HT-29 (cell line): ENCODE measurements around the gene FOXI1. TPM values are rescaled to one million over a fixed set of nuclear protein-coding genes. Genes with fewer than 3 reads are reported as not detected.

Source experiments
- DNase-seq: peaks from one replicate; pipeline ENCODE4 v3.0.0-alpha.2; 2015; ENCODE audit warnings: low spot score
- total RNA-seq: library from RNA; depleted of rRNA; stranded (reverse); fragments of >200 nt; shearing (Covaris generic); gene quantifications from 2 replicates; pipeline ENCODE4 v1.2.3, GENCODE V29; 2014; rRNA removed

FOXI1 gene
- total RNA-seq = not detected in 2 replicates

DNA sequence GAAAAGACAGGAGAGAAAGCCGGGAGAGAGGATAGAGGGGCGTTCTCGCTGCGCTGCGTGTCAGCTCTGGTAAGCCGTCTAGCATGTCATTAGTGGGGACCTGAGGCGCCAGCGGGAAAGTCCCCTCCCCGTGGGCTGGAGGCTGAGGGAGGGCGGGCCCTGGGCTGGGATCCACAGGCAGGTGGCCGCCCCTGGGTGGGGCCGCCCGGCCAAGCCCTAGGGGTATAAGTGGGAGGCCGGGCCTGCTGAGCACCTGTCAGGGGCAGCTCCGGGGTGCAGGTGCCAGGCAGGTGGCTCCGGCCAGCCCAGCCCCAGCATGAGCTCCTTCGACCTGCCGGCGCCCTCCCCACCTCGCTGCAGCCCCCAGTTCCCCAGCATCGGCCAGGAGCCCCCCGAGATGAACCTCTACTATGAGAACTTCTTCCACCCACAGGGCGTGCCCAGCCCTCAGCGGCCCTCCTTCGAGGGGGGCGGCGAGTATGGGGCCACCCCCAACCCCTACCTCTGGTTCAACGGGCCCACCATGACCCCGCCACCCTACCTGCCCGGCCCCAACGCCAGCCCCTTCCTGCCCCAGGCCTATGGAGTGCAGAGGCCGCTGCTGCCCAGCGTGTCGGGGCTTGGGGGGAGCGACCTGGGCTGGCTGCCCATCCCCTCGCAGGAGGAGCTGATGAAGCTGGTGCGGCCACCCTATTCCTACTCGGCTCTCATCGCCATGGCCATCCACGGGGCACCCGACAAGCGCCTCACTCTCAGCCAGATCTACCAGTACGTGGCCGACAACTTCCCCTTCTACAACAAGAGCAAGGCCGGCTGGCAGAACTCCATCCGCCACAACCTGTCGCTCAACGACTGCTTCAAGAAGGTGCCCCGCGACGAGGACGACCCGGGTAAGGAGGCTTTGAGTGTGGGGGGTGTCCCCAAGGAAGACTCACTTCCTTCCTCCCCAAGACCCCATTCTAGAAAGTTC lies at the start of gene FOXI1:
FOXI1 (plus strand) TSS at position 256 of the 970 bp plus-strand sequence; CDS start at position 317, 61 bp downstream.
- no peak for DNase-seq

DNA sequence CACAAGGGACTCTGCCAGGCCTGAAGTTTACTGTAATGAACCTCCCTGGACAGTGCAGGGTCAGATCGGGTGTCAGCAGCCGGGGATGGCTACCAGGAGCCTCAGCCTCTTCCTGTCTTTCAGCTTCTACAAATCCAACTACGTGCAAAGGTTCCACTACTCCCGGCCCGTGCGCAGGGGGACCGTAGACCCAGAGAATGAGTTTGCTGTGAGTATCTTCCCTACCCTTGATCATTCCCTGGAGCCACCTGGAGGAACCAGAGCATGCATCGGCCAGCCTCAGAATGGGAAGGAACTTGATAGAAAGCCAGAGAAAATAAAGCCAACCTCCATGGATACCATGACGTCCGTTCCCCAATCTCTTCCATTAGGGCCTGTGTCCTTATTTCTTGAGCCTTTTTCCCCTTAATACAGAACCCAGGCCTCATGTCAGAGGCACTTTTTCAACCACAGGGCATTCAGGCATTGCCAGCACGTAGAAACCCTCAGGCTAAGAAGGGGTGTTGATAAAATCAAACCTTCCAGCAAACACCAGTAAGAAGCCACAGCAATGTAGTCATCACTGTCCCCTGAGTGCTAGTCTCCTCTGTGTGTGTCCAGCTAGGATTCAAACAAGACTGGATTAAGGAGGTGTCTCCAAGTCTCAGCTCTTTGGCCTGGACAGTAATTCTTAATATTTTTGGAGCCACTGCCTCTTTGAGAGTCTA lies 49.0 kb upstream of the FOXI1 start:
- DNase-seq = no peak

GRCh38 chr5:170057311-170057710 lies 48.4 kb upstream of the FOXI1 start:
- DNase-seq = no peak

GRCh38 chr5:170059221-170059620 lies 46.5 kb upstream of the FOXI1 start:
- DNase-seq = no peak

- DNase-seq = no peak
These were observed 38.5 kb upstream of the FOXI1 start for GRCh38 chr5:170067152-170067551.

- DNase-seq = no peak
These were observed 38.0 kb upstream of the FOXI1 start for GRCh38 chr5:170067574-170068170.

GRCh38 chr5:170069512-170069911 lies 36.2 kb upstream of the FOXI1 start:
- DNase-seq = no peak

- DNase-seq = peak; percentile 41
These were observed 34.9 kb upstream of the FOXI1 start for GRCh38 chr5:170070556-170071412.

GRCh38 chr5:170071748-170072147 lies 33.9 kb upstream of the FOXI1 start:
- DNase-seq = no peak

DNA sequence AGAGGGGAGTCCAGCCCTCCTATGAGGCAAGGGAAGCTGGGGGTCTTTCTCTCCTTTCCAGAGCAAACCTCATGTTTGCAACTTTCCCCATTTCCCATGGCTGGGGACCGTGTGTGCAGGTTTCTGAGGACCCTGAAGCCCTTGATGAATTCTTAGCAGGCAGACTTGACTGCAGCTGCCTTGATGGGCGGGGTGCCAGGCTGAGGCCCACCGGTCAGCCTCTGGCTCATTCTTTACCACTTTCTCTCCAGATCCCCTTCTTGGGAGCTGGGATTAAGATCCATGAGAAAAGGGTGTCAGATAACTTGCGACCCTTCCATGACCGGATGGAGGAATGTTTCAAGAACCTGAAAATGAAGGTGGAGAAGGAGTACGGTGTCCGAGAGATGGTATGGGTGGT lies 30.0 kb upstream of the FOXI1 start:
- DNase-seq = no peak

GRCh38 chr5:170076211-170076610 lies 29.5 kb upstream of the FOXI1 start:
- no peak for DNase-seq

DNA sequence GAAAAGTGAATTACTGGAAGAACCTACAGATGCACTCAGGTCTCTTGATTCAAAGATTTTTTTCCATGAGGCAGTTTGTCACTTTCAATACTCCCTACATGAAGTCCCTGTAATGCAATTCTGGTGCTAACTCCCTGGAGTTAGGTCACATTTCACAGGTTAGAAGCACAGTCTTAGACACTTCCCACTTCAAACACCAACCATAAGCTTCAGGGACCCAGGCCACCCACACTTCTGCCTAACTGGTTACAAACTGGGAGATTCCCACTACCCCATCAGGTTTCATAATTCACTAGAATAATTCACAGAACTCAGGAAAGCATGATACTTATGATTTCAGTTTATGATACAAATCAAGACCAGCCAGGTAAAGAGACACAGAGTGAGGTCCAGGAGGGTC lies 29.0 kb upstream of the FOXI1 start:
- no peak for DNase-seq

GRCh38 chr5:170077526-170077925 lies 28.2 kb upstream of the FOXI1 start:
- no peak for DNase-seq

GRCh38 chr5:170078458-170078857 lies 27.2 kb upstream of the FOXI1 start:
- no peak for DNase-seq

GRCh38 chr5:170078931-170079330 lies 26.8 kb upstream of the FOXI1 start:
- no peak for DNase-seq

DNA sequence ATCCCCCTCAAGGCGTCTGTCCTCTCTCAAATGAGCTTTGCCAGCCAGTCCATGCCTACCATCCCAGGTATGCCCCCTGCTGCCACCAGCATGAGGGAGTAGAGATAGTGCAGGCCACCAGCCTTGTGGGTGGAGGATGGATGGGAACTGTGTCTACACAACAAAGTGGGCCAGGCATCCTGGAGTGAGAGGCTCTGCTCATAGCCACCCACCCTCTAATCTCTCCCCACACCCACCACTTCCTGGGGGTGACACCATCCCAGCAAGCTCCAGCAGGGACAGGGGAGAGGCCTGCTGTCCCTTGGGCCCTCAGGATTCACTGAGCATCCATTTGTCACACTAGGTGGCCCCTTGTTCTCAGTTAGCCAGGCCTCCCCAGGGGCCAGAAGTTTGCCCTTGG lies 25.5 kb upstream of the FOXI1 start:
- no peak for DNase-seq

- no peak for DNase-seq
These were observed 24.8 kb upstream of the FOXI1 start for GRCh38 chr5:170080786-170081445.

DNA sequence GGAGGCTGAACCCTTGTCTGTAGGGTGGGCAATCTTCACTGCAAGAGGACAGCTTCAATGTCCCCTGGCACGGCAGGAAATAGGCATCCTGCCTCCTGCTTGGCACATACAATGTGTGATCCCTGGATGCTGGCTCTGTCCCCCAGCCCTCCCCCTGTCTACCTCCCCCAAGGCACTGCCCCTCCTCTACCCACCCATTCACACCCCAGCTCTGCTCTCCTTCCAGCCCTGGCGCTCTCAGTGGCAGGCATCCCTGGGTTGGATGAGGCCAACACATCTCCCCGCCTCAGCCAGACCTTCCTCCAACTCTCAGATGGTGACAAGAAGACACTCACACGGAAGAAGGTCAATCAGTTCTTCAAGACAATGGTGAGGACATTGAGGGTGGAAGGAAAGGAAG lies 24.1 kb upstream of the FOXI1 start:
- no peak for DNase-seq

DNA sequence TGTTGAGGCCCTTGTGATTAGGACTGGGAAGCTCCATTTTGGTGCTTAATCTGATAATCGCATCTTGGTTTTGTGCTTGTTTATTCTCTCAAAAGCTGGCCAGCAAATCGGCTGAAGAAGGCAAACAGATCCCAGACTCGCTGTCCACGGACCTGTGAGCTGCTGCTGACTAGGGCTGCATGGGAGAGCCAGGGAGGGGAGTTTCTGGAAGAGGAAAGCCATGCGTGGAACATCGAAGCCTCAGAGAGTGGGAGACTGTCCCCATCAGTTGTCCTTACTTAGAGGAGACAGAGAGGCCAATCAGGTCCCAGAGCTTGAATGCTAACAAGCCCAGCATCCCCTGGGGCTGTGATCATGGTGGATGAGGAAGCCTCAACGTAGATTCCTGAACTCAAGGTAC lies 23.0 kb upstream of the FOXI1 start:
- no peak for DNase-seq

- DNase-seq = no peak
These were observed 18.4 kb upstream of the FOXI1 start for GRCh38 chr5:170087168-170087817.
